Upper lobe of left lung (tissue), 4 donors: Measurements from ENCODE around the gene SGPL1.

ENCODE experiments used
- EP300 ChIP-seq, 4 donors: sonication (generic); formaldehyde crosslinking; IDR thresholded peaks; one replicate each; pipeline ENCODE4 v1.5.1; 2017; ENCODE audit warnings: antibody characterized with exemption in 4 of 4, control low read depth in 2 of 4
- POLR2A ChIP-seq, 4 donors: fragments of 450-650 bp; IDR thresholded peaks; one replicate each; pipeline ENCODE4 v1.5.1; 2016 to 2017; ENCODE audit warnings: antibody characterized with exemption in 4 of 4, mild to moderate bottlenecking in 2 of 4
- TF ChIP-seq, protein P1 (sequence below), 6 experiments: fragments of 450-650 bp in 4 of 6; fragments of 200-600 bp in 2 of 6; sonication (generic) in 2 of 6; IDR thresholded peaks; one replicate each; pipeline ENCODE4 v1.5.1; 2016 to 2019; ENCODE audit warnings: antibody characterized with exemption in 6 of 6

GRCh38 chr10:70930263-70931000 lies 114.7 kb downstream of the SGPL1 start:
- TF ChIP-seq, protein P1, sequence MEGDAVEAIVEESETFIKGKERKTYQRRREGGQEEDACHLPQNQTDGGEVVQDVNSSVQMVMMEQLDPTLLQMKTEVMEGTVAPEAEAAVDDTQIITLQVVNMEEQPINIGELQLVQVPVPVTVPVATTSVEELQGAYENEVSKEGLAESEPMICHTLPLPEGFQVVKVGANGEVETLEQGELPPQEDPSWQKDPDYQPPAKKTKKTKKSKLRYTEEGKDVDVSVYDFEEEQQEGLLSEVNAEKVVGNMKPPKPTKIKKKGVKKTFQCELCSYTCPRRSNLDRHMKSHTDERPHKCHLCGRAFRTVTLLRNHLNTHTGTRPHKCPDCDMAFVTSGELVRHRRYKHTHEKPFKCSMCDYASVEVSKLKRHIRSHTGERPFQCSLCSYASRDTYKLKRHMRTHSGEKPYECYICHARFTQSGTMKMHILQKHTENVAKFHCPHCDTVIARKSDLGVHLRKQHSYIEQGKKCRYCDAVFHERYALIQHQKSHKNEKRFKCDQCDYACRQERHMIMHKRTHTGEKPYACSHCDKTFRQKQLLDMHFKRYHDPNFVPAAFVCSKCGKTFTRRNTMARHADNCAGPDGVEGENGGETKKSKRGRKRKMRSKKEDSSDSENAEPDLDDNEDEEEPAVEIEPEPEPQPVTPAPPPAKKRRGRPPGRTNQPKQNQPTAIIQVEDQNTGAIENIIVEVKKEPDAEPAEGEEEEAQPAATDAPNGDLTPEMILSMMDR (IDR thresholded peaks at IDR 0.05) = no peak
- TF ChIP-seq POLR2A (IDR thresholded peaks at IDR 0.05) (no peak), EP300 (IDR thresholded peaks at IDR 0.05) (no peak)
